ENCODE data around the gene DIAPH1. TPM values are rescaled to one million over a fixed set of nuclear protein-coding genes. Genes with fewer than 3 reads are reported as not detected.

Gene DIAPH1
- total RNA-seq, 1 experiment from 2014 or later = 142 TPM

DNA sequence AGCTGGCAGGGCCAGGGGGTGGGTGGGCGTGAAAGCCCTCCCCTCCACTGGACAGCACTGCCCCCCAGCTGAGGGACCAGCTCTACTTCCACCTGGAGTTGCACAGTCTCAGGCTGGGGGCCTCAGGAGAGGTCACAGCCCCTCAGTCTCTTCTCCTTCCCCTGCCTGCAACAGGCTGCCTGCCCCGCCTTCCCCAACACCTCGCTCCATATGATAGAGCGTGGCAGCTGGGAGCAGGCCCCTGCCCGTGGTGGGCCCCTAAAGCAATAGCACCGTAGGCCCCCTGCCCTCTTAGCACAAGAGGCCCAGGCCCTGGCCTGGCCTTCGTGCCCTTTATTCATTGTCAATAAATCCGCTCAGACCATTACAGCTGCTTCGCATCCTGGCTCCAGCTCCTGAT lies 21.9 kb upstream of the DIAPH1 start:
- peaks cover 9% of the 10 kb centered on the region for H3K79me2 ChIP-seq (ENCODE audit: insufficient read depth, low read length)
- POLR2A ChIA-PET = no interaction called here
- no peak overlapping the region for H3K9ac ChIP-seq (ENCODE audit: low read length)
- intact Hi-C loops (cut with micrococcal nuclease) = no loop called here
- H3K27me3 ChIP-seq (ENCODE audit: insufficient read depth, low read length) = no peaks in the 10 kb centered on the region
- RAD21 ChIA-PET (ENCODE audit: low non-redundant PET in 1 of 2, low total read pairs in 2 of 2, uncharacterized antibody in 2 of 2, unreplicated experiment in 2 of 2) = no interaction called here
- no peak overlapping the region for H3K27ac ChIP-seq (ENCODE audit: low read depth, low read length)
- H3K9me3 ChIP-seq (ENCODE audit: control insufficient read depth in 1 of 2, insufficient read depth in 1 of 2, low read depth in 1 of 2, low read length in 2 of 2) = no peaks in the 10 kb centered on the region
- H2AFZ ChIP-seq (ENCODE audit: low read depth, low read length, poor library complexity, severe bottlenecking) = no peak overlapping the region
- H3K4me3 ChIP-seq (replicated peaks in 1 of 2; ENCODE audit: low read depth in 1 of 2, low read length in 2 of 2) = no peak overlapping the region
- DNase-seq (ENCODE audit: low read depth, low spot score) (no peak), ATAC-seq (no peak)
- H4K20me1 ChIP-seq (ENCODE audit: insufficient read depth) = no peaks in the 10 kb centered on the region
- H3K36me3 ChIP-seq (ENCODE audit: control insufficient read depth in 1 of 2, insufficient read depth in 2 of 2, low read length in 2 of 2) = peaks cover 0 to 2% of the 10 kb centered on the region in 2 experiments; a peak in 1 of 4 replicates
- no peak overlapping the region for H3K4me2 ChIP-seq (ENCODE audit: low read length)
- BruUV-seq (replicated peaks) = no TSS peak
- H3K9me2 ChIP-seq (ENCODE audit: insufficient read depth) = no peaks in the 10 kb centered on the region
- TF ChIP-seq, protein P1, sequence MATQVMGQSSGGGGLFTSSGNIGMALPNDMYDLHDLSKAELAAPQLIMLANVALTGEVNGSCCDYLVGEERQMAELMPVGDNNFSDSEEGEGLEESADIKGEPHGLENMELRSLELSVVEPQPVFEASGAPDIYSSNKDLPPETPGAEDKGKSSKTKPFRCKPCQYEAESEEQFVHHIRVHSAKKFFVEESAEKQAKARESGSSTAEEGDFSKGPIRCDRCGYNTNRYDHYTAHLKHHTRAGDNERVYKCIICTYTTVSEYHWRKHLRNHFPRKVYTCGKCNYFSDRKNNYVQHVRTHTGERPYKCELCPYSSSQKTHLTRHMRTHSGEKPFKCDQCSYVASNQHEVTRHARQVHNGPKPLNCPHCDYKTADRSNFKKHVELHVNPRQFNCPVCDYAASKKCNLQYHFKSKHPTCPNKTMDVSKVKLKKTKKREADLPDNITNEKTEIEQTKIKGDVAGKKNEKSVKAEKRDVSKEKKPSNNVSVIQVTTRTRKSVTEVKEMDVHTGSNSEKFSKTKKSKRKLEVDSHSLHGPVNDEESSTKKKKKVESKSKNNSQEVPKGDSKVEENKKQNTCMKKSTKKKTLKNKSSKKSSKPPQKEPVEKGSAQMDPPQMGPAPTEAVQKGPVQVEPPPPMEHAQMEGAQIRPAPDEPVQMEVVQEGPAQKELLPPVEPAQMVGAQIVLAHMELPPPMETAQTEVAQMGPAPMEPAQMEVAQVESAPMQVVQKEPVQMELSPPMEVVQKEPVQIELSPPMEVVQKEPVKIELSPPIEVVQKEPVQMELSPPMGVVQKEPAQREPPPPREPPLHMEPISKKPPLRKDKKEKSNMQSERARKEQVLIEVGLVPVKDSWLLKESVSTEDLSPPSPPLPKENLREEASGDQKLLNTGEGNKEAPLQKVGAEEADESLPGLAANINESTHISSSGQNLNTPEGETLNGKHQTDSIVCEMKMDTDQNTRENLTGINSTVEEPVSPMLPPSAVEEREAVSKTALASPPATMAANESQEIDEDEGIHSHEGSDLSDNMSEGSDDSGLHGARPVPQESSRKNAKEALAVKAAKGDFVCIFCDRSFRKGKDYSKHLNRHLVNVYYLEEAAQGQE (IDR thresholded peaks at IDR 0.05; ENCODE audit: low read depth) = no peak
- no peak for TF ChIP-seq SIN3A (IDR thresholded peaks at IDR 0.05; ENCODE audit: low read depth)
- no peak for TF ChIP-seq SP1 (IDR thresholded peaks at IDR 0.05; ENCODE audit: low read depth)
- TF ChIP-seq, protein P2, sequence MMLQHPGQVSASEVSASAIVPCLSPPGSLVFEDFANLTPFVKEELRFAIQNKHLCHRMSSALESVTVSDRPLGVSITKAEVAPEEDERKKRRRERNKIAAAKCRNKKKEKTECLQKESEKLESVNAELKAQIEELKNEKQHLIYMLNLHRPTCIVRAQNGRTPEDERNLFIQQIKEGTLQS (IDR thresholded peaks at IDR 0.05) = no peak
- no peak for TF ChIP-seq ZBTB33 (IDR thresholded peaks at IDR 0.05; ENCODE audit: extremely low read depth, insufficient replicate concordance, low read length)
- peaks cover 5 to 34% of the 10 kb centered on the region in 2 experiments for H3K4me1 ChIP-seq (ENCODE audit: control insufficient read depth in 1 of 2, insufficient read depth in 2 of 2, low read length in 2 of 2)
- CTCF ChIA-PET = interaction anchor here (1.5 kb wide), 1 partner anchor 49 kb away, joined by 3 read pairs; no protein-coding TSS in a partner anchor

Data from HCT116 (cell line).